Mesenchymal stem cell (in vitro differentiated cells and primary cell): Measurements from ENCODE around the gene TREX2.

Experiments
- DNase-seq: peaks from one replicate; pipeline ENCODE4 v3.0.0-alpha.2; 2013
- H2AFZ ChIP-seq: one replicate; pipeline ENCODE4 v1.6.1; 2013; ENCODE audit warnings: low read depth, mild to moderate bottlenecking, control low read depth, inconsistent platforms, low read length, moderate library complexity
- H2AK5ac ChIP-seq: 2 replicates; pipeline ENCODE4 v1.6.1; 2013; ENCODE audit warnings: low read length, moderate library complexity, mild to moderate bottlenecking, inconsistent platforms; ENCODE audit not compliant: severe bottlenecking
- H2BK120ac ChIP-seq: one replicate; pipeline ENCODE4 v1.6.1; 2013; ENCODE audit warnings: low read depth, mild to moderate bottlenecking, inconsistent platforms, low read length, moderate library complexity
- H2BK12ac ChIP-seq, 2 experiments: one replicate each; pipeline ENCODE4 v1.6.1; 2013; ENCODE audit warnings: inconsistent platforms in 2 of 2, low read length in 2 of 2, mild to moderate bottlenecking in 2 of 2, moderate library complexity in 2 of 2, control low read depth in 1 of 2
- H2BK15ac ChIP-seq: one replicate; pipeline ENCODE4 v1.6.1; 2013; ENCODE audit warnings: mild to moderate bottlenecking, low read depth, inconsistent platforms; ENCODE audit not compliant: poor library complexity, severe bottlenecking
- H2BK5ac ChIP-seq: 2 replicates; pipeline ENCODE4 v1.6.1; 2013; ENCODE audit warnings: low read depth, mild to moderate bottlenecking, low read length, control low read depth, inconsistent platforms; ENCODE audit not compliant: poor library complexity, severe bottlenecking
- H3K14ac ChIP-seq, 2 experiments: one replicate each; pipeline ENCODE4 v1.6.1; 2013; ENCODE audit warnings: inconsistent platforms in 2 of 2, low read length in 2 of 2, control low read depth in 1 of 2, mild to moderate bottlenecking in 1 of 2, moderate library complexity in 1 of 2
- H3K18ac ChIP-seq, 2 experiments: one replicate each; pipeline ENCODE4 v1.6.1; 2013; ENCODE audit warnings: inconsistent platforms in 2 of 2, low read length in 2 of 2, control low read depth in 1 of 2, low read depth in 1 of 2, mild to moderate bottlenecking in 1 of 2
- H3K23ac ChIP-seq, 2 experiments: one replicate each; pipeline ENCODE4 v1.6.1; 2013; ENCODE audit warnings: inconsistent platforms in 2 of 2, low read length in 2 of 2, mild to moderate bottlenecking in 2 of 2, moderate library complexity in 2 of 2, control low read depth in 1 of 2
- H3K27ac ChIP-seq: 2 replicates; pipeline ENCODE4 v1.5.1; 2013; ENCODE audit warnings: mild to moderate bottlenecking, moderate library complexity, low read length, control low read depth, inconsistent platforms; ENCODE audit not compliant: poor library complexity, severe bottlenecking
- H3K27me3 ChIP-seq, 2 experiments: 2 replicates each; pipeline versions ENCODE4 v1.6.1 to v1.7.0; 2013; ENCODE audit warnings: low read length in 2 of 2, mild to moderate bottlenecking in 2 of 2, moderate library complexity in 2 of 2, control low read depth in 1 of 2, inconsistent platforms in 1 of 2; ENCODE audit not compliant: control insufficient read depth in 1 of 2, insufficient read depth in 1 of 2
- H3K36me3 ChIP-seq, 2 experiments: 2 replicates each; pipeline versions ENCODE4 v1.6.1 to v1.7.0; 2013; ENCODE audit warnings: low read length in 2 of 2, control low read depth in 1 of 2, inconsistent platforms in 1 of 2, low read depth in 1 of 2, mild to moderate bottlenecking in 1 of 2; ENCODE audit not compliant: insufficient read depth in 2 of 2, control insufficient read depth in 1 of 2
- H3K4ac ChIP-seq, 2 experiments: one replicate each; pipeline ENCODE4 v1.6.1; 2013; ENCODE audit warnings: inconsistent platforms in 2 of 2, low read length in 2 of 2, mild to moderate bottlenecking in 2 of 2, moderate library complexity in 2 of 2, control low read depth in 1 of 2, low read depth in 1 of 2
- H3K4me1 ChIP-seq: 2 replicates; pipeline ENCODE4 v1.6.1; 2013; ENCODE audit warnings: low read depth, low read length, control low read depth; ENCODE audit not compliant: control insufficient read depth, insufficient read depth
- H3K4me2 ChIP-seq: 2 replicates; pipeline ENCODE4 v1.6.1; 2013; ENCODE audit warnings: low read length, mild to moderate bottlenecking, inconsistent platforms; ENCODE audit not compliant: poor library complexity, severe bottlenecking
- H3K4me3 ChIP-seq, 2 experiments: 2 replicates each; pipeline versions ENCODE4 v1.5.1 to v1.7.0; 2013; ENCODE audit warnings: low read length in 2 of 2, mild to moderate bottlenecking in 2 of 2, control low read depth in 1 of 2, low read depth in 1 of 2; ENCODE audit not compliant: insufficient read depth in 1 of 2
- H3K79me1 ChIP-seq: replicated peaks from 2 replicates; pipeline ENCODE4 v1.6.1; 2013; ENCODE audit warnings: mild to moderate bottlenecking, control low read depth, low read length, inconsistent platforms; ENCODE audit not compliant: poor library complexity, severe bottlenecking
- H3K9ac ChIP-seq: 2 replicates; pipeline ENCODE4 v1.7.0; 2013; ENCODE audit warnings: mild to moderate bottlenecking, low read length, moderate library complexity
- H3K9me3 ChIP-seq: 2 replicates; pipeline ENCODE4 v1.7.0; 2013; ENCODE audit warnings: mild to moderate bottlenecking, low read length; ENCODE audit not compliant: control insufficient read depth
- H4K8ac ChIP-seq: one replicate; pipeline ENCODE4 v1.6.1; 2013; ENCODE audit warnings: inconsistent platforms, mild to moderate bottlenecking, low read length, moderate library complexity
- H4K91ac ChIP-seq: one replicate; pipeline ENCODE4 v1.6.1; 2013; ENCODE audit warnings: mild to moderate bottlenecking, low read length, inconsistent platforms
- WGBS: methylation state at CpG from one replicate; pipeline ENCODE4 v1.1.7; 2013; ENCODE audit warnings: mixed read lengths; 5-methylcytosine and 5-hydroxymethylcytosine counted together

TREX2 gene

DNA sequence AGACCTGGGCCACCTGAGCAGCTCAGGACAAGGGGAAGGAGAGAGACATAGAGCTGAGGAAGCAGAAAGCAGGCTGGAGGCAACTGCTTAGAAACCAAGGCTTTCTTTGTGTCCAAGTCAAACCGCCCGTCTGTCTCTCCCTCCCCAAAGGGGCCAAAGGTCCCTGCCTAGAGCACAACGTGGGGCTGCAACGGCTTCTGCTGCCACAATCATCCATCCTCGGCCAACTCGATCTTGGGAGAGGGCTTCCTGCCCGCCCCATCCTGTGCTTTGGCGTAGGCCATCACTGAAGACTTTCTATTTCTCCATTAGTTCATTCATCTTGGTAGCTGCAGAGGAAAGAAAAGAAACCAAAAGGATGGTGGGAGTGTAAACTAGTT, 1.7 kb upstream of the TREX2 start:
- H3K36me3 ChIP-seq = peaks cover 0 to 39% of the 10 kb centered on the region in 2 experiments
- no peaks in the 10 kb centered on the region for H3K4me1 ChIP-seq
- no peak overlapping the region for H2BK12ac ChIP-seq
- no peak overlapping the region for H3K27ac ChIP-seq
- H3K14ac ChIP-seq = no peak overlapping the region
- H4K91ac ChIP-seq = no peak overlapping the region
- H2BK15ac ChIP-seq = no peak overlapping the region
- no peak overlapping the region for H3K18ac ChIP-seq
- no peak overlapping the region for H3K9ac ChIP-seq
- H3K4me2 ChIP-seq = no peak overlapping the region
- H2BK5ac ChIP-seq = no peak overlapping the region
- H3K23ac ChIP-seq = no peak overlapping the region
- H4K8ac ChIP-seq = no peak overlapping the region
- H2AFZ ChIP-seq = no peak overlapping the region
- H3K9me3 ChIP-seq = no peaks in the 10 kb centered on the region
- no peak overlapping the region for H2AK5ac ChIP-seq
- DNase-seq = no peak
- no peaks in the 10 kb centered on the region for H3K79me1 ChIP-seq
- H3K4ac ChIP-seq = no peak overlapping the region
- H3K27me3 ChIP-seq = peaks cover 0 to 20% of the 10 kb centered on the region in 2 experiments
- 86% methylated on average over 6 of the region's 8 CpGs for WGBS
- no peak overlapping the region for H2BK120ac ChIP-seq
- H3K4me3 ChIP-seq = no peak overlapping the region

DNA sequence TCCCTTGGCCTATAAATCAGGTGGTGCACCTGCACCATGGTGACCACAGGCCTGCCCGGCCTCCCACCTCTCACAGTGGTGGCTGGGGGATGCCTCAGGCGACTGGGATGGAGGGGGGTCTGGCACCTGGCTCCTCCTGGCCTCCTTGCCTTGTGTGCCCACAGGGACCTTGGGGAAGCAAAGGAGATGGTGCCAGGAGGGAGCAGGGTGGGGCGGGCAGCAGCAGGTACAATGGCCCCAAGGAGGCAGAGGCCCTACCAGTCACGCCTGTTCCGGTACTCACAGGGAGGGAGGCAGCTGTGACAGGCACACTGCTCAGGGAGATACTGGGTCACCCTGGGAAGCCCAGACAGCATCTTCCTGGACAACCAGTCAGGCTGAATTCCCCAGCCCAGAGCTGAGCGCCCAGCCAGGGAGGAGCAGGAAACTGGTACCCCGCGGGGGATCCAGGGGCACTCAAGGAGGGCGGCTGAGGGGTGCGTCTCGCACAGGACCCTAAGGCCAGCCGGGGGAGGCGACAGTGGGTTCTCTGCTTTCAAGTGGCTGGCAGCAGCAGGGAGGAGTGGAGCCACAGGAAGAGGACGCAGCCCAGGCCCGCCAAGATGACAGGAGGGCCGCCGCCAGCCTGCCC, 1.2 kb upstream of the TREX2 start:
- Histone ChIP-seq H3K27me3 (peaks cover 0 to 25% of the 10 kb centered on the region in 2 experiments), H3K23ac (no peak overlapping the region), H3K9me3 (no peaks in the 10 kb centered on the region), H2AFZ (no peak overlapping the region), H2BK15ac (no peak overlapping the region), H2BK120ac (no peak overlapping the region), H3K79me1 (no peaks in the 10 kb centered on the region), H2AK5ac (no peak overlapping the region), H3K4me3 (no peak overlapping the region), H2BK12ac (no peak overlapping the region), H4K91ac (no peak overlapping the region), H2BK5ac (no peak overlapping the region), H3K14ac (no peak overlapping the region), H3K36me3 (peaks cover 0 to 39% of the 10 kb centered on the region in 2 experiments), H3K4me1 (no peaks in the 10 kb centered on the region), H4K8ac (no peak overlapping the region), H3K4ac (no peak overlapping the region), H3K27ac (no peak overlapping the region), H3K4me2 (no peak overlapping the region), H3K9ac (no peak overlapping the region), H3K18ac (no peak overlapping the region)
- no peak for DNase-seq
- 98% methylated on average over 17 of the region's 17 CpGs for WGBS

GRCh38 chrX:153446636-153446936, 730 bp upstream of the TREX2 start:
- Histone ChIP-seq H2AFZ (no peak overlapping the region), H3K27me3 (peaks cover 0 to 26% of the 10 kb centered on the region in 2 experiments), H3K4me3 (no peak overlapping the region), H2BK120ac (no peak overlapping the region), H4K91ac (no peak overlapping the region), H2BK12ac (no peak overlapping the region), H3K27ac (no peak overlapping the region), H3K36me3 (peaks cover 0 to 39% of the 10 kb centered on the region in 2 experiments), H3K4ac (no peak overlapping the region), H3K23ac (no peak overlapping the region), H3K9ac (no peak overlapping the region), H3K9me3 (no peaks in the 10 kb centered on the region), H3K14ac (no peak overlapping the region), H4K8ac (no peak overlapping the region), H2BK15ac (no peak overlapping the region), H3K18ac (no peak overlapping the region), H2BK5ac (no peak overlapping the region), H3K79me1 (no peaks in the 10 kb centered on the region), H2AK5ac (no peak overlapping the region), H3K4me2 (no peak overlapping the region), H3K4me1 (no peaks in the 10 kb centered on the region)
- WGBS = 86% methylated on average over 9 of the region's 10 CpGs
- no peak for DNase-seq

DNA sequence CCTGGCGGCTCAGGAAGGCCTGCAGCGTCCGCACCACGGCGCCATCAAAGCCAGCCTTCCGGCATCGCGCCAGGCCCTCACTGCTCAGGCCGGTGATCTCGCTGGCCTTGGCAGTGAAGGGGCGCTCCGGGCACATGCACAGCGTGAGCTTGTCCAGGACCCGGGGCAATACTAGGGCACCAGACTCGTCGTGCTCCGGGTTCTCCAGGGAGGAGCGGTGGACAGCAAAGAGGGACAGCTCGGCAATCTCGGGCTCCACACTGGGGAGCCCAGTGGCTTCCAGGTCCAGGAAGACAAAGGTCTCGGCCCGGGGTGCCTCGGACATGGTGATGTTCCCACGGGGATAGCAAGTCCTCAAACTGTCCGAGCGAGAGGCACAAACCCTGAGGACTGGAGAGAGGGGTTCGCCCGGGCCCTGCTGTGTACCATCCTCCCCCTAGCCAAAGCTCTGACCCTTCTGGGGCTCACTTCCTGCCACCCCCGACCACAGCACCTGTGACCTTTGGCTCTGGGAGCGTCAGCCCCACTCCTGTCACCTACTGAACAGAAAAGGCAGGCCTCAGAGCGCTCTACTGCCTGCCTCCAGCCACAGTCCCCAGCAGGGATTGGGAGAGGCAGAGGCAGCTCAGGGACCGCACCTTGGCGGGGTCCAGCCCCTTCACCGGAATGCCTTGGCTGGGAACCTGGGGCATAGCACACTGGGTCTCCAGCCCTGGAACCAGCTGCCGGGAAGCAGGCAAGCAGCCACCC, 575 bp downstream of the TREX2 start:
- H3K4me3 ChIP-seq = no peak overlapping the region
- no peaks in the 10 kb centered on the region for H3K4me1 ChIP-seq
- H3K23ac ChIP-seq = no peak overlapping the region
- no peak overlapping the region for H4K91ac ChIP-seq
- 96% methylated on average over 31 of the region's 35 CpGs for WGBS
- H3K27ac ChIP-seq = no peak overlapping the region
- H2BK120ac ChIP-seq = no peak overlapping the region
- H3K9ac ChIP-seq = no peak overlapping the region
- no peak for DNase-seq
- H2BK5ac ChIP-seq = no peak overlapping the region
- no peaks in the 10 kb centered on the region for H3K79me1 ChIP-seq
- H2AK5ac ChIP-seq = no peak overlapping the region
- H3K4me2 ChIP-seq = no peak overlapping the region
- peaks cover 0 to 36% of the 10 kb centered on the region in 2 experiments for H3K27me3 ChIP-seq
- no peak overlapping the region for H3K14ac ChIP-seq
- H3K36me3 ChIP-seq = peaks cover 0 to 28% of the 10 kb centered on the region in 2 experiments
- no peak overlapping the region for H2AFZ ChIP-seq
- H2BK12ac ChIP-seq = no peak overlapping the region
- no peak overlapping the region for H2BK15ac ChIP-seq
- H3K9me3 ChIP-seq = no peaks in the 10 kb centered on the region
- no peak overlapping the region for H3K18ac ChIP-seq
- H3K4ac ChIP-seq = no peak overlapping the region
- H4K8ac ChIP-seq = no peak overlapping the region
